Muscle of leg (tissue), 11 donors: ENCODE results near the gene ZCCHC10. TPM values are rescaled to one million over a fixed set of nuclear protein-coding genes. Genes with fewer than 3 reads are reported as not detected.
A peak's percentile ranks its signal among the peaks of the same experiment; 100 is the strongest.

Experiments
- DNase-seq: peaks from one replicate; pipeline ENCODE4 v3.0.0; 2013
- H3K27ac ChIP-seq: one replicate; pipeline ENCODE4 v1.5.1; 2013; ENCODE audit warnings: mild to moderate bottlenecking, low read length, control low read depth
- H3K27me3 ChIP-seq: one replicate; pipeline ENCODE4 v1.6.1; 2013; ENCODE audit warnings: low read length; ENCODE audit not compliant: control insufficient read depth, insufficient read depth
- H3K36me3 ChIP-seq: one replicate; pipeline ENCODE4 v1.6.1; 2013; ENCODE audit warnings: low read length; ENCODE audit not compliant: control insufficient read depth, insufficient read depth
- H3K4me1 ChIP-seq: one replicate; pipeline ENCODE4 v1.6.1; 2013; ENCODE audit warnings: low read length; ENCODE audit not compliant: control insufficient read depth, insufficient read depth
- H3K4me3 ChIP-seq: one replicate; pipeline ENCODE4 v1.5.1; 2013; ENCODE audit warnings: low read length, control low read depth
- H3K9me3 ChIP-seq: replicated peaks from 2 replicates; pipeline ENCODE4 v1.6.1; 2013; ENCODE audit warnings: low read depth, low read length; ENCODE audit not compliant: control insufficient read depth
- WGBS: methylation state at CpG from one replicate; pipeline ENCODE4 v1.1.5; 2013; ENCODE audit warnings: missing lambda C conversion rate; ENCODE audit not compliant: insufficient coverage; 5-methylcytosine and 5-hydroxymethylcytosine counted together
- polyA plus RNA-seq, 8 donors: library from polyadenylated mRNA; unstranded; fragments of 120-200 nt; gene quantifications; one replicate each; pipeline versions ENCODE4 v1.2.1 to v1.2.3, GENCODE V29; 2013; ENCODE audit warnings: inconsistent platforms in 1 of 8, low replicate concordance in 1 of 8; ENCODE audit not compliant: insufficient read length in 8 of 8, insufficient read depth in 1 of 8
- total RNA-seq: library from RNA; stranded (reverse); fragments of 120-200 nt; gene quantifications from one replicate; pipeline ENCODE4 v1.2.4, GENCODE V29; 2013

The ZCCHC10 gene
- total and polyA plus RNA-seq, 9 donors, result 11.6 to 28.0 (median 22.6) TPM

DNA sequence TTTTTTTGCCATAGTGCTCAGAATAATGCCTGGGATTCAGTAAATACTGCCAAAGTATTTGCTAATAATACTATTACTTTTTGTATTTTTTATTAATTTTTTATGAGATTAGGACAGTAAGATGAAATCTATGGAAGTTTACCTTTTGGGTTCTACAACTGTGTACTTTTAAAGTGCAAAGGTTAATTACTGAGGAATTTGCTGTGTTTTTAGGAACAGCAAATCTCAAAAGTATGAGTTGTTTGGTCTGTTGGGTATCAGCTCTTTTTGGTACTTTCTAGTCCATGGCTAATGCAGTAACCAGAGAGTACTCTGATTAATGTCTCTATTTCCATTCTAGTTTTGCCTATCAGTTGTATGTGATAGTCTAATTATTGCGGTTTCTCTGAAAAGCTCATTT, 30.5 kb upstream of the ZCCHC10 start:
- no peak overlapping the region for H3K4me3 ChIP-seq
- no peaks in the 10 kb centered on the region for H3K9me3 ChIP-seq
- H3K27ac ChIP-seq, result no peak overlapping the region
- no peaks in the 10 kb centered on the region for H3K27me3 ChIP-seq
- WGBS, result no CpG with 5 or more reads among the region's 1 CpG
- H3K4me1 ChIP-seq, result peaks cover 10% of the 10 kb centered on the region
- H3K36me3 ChIP-seq, result no peaks in the 10 kb centered on the region
- DNase-seq, result no peak

DNA sequence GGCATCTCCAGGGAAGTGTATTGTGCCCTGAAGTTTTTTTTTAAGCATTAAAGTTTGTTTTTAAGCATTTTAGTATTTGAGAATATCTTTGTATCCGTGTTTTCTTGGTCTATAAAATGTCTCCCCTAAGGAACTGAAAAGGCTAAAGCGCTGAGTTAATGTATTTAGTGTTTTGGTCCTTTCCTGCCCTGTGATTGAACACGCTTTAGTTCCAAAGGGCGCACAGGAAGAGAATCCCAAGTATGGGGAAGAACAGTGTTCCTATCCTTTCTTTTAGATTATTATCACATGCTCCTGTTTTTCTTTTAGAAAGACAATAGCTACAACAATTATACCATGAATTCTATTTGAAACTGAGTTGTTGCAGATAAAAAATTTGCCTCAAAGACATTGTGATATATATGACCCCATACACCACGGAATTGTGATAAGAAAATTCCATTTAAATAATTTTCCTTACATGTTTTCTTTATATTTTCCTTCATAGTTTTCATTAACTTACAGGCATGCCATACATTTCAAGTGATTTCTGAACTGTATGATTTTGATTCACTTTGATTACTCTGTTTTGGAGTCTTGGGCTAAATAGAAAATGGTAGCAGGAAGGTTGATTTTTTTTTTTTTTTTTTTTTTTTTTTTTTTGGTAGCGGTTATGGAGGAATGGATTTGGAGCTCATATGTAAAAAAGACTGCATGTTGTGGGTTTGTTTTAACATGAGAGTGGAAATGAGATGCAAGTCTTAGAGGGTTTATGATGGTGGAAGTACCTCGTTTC, 28.5 kb upstream of the ZCCHC10 start:
- H3K4me1 ChIP-seq, result peaks cover 21% of the 10 kb centered on the region
- H3K36me3 ChIP-seq, result no peaks in the 10 kb centered on the region
- no peak for DNase-seq
- no peaks in the 10 kb centered on the region for H3K9me3 ChIP-seq
- no peak overlapping the region for H3K4me3 ChIP-seq
- no peak overlapping the region for H3K27ac ChIP-seq
- no CpG with 5 or more reads among the region's 7 CpGs for WGBS
- H3K27me3 ChIP-seq, result no peaks in the 10 kb centered on the region

DNA sequence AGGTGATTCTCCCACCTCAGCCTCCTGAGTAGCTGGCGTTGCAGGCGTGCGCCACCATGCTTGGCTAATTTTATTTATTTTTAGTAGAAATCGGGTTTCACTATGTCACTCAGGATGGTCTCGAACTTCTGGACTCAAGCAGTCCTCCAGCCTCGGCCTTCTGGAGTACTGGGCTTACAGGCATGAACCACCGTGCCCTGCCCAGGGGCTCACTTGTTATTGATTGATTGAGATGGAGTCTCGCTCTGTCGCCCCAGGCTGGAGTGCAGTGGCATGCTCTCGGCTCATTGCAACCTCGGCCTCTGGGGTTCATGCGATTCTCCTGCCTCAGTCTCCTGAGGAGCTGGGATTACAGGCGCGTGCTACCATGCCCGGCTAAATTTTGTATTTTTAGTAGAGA, 27.1 kb upstream of the ZCCHC10 start:
- H3K4me3 ChIP-seq, result peak overlapping the region; percentile 91
- H3K9me3 ChIP-seq, result no peaks in the 10 kb centered on the region
- H3K4me1 ChIP-seq, result peaks cover 21% of the 10 kb centered on the region
- DNase-seq, result no peak
- H3K36me3 ChIP-seq, result no peaks in the 10 kb centered on the region
- H3K27me3 ChIP-seq, result no peaks in the 10 kb centered on the region
- WGBS, result 94% methylated on average over 11 of the region's 15 CpGs
- H3K27ac ChIP-seq, result no peak overlapping the region

DNA sequence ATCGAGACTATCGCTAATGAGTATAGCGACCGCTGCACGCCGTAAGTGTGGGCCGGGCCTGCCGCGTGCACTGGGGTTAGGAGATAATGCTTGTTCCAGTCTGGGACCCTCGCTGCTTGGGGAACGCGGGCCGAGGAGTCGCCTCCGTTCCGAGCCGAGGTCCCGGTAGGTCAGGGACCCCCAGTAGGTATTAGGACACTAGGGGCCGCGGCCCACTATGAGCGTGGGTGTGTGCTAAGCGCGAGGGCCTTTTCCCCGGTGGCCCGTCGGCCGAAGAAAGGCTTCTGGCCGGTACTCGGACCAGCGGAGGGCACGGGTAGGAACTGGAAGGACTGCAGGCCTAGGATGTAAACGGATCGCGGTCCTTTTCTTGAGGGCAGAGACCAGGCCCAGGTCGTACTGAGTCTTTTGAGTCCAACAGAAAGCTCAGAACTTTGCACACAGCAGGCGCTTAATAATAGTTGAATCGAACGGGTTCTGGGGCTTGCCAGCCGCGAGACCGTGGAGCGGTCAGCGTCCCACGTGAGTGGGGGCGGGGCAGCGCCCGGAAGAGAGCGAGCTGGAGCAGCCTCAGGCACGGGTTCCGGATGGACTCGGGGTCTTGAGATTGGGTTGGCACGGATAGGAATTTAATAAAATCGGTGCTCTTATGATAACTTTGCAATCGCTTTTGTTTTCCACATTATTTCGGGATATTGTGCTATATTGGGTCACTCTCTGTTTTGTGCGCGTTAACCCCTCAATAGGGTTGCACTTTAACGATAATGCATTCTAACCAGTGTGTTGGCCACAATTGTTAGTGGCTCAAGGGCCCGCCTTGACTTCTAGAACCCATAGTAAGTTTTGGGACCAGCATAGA, 26.2 kb upstream of the ZCCHC10 start:
- Histone ChIP-seq H3K9me3 (no peaks in the 10 kb centered on the region), H3K36me3 (no peaks in the 10 kb centered on the region), H3K27ac (peak overlapping the region; percentile 99), H3K4me3 (peak overlapping the region; percentile 91), H3K27me3 (no peaks in the 10 kb centered on the region), H3K4me1 (peaks cover 21% of the 10 kb centered on the region)
- WGBS, result under 1% methylated on average over 58 of the region's 59 CpGs
- peak; percentile 62 for DNase-seq

DNA sequence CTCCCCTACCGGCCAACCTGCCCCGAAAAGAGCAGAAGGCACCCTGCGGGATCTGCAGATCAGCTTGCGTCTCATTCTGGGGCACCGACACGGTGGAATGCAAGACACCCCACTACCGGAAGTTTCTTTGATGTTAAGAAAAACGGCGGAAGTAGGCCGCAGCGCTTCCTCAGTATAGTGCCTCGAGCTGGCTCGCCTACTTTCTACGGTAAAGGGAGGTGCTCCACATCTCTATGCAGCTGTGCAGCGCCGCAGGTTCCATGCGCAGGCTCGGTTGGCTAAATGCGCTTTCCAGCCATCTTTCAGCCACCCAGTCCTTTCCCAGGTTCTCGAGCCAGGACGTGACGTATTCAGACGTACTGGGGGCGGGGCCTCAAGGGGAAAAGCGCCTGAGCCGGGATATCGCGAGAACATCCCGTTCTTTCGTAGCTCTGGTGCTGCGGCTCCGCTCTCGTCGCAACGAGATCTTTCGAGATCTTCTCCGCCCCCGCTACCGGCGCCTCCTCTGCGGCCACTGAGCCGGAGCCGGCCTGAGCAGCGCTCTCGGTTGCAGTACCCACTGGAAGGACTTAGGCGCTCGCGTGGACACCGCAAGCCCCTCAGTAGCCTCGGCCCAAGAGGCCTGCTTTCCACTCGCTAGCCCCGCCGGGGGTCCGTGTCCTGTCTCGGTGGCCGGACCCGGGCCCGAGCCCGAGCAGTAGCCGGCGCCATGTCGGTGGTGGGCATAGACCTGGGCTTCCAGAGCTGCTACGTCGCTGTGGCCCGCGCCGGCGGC, 25.4 kb upstream of the ZCCHC10 start, which contains the start of gene HSPA4:
TSS of gene HSPA4 (plus strand) at position 472 of the 775 bp plus-strand sequence. CDS start at position 710, 238 bp downstream.
- no peaks in the 10 kb centered on the region for H3K36me3 ChIP-seq
- H3K4me3 ChIP-seq, result peak within 1 kb of the TSS; percentile 91
- peak; percentile 99 for DNase-seq
- under 1% methylated on average over 68 of the region's 68 CpGs for WGBS
- peaks cover 21% of the 10 kb centered on the region for H3K4me1 ChIP-seq
- no peaks in the 10 kb centered on the region for H3K9me3 ChIP-seq
- H3K27me3 ChIP-seq, result no peaks in the 10 kb centered on the region
- peak within 1 kb of the TSS; percentile 99 for H3K27ac ChIP-seq

GRCh38 chr5:133051061-133051541, 24.8 kb upstream of the ZCCHC10 start:
- DNase-seq, result no peak
- no peaks in the 10 kb centered on the region for H3K36me3 ChIP-seq
- peak overlapping the region; percentile 91 for H3K4me3 ChIP-seq
- H3K9me3 ChIP-seq, result no peaks in the 10 kb centered on the region
- peaks cover 21% of the 10 kb centered on the region for H3K4me1 ChIP-seq
- peak overlapping the region; percentile 99 for H3K27ac ChIP-seq
- 2% methylated on average over 11 of the region's 15 CpGs for WGBS
- H3K27me3 ChIP-seq, result no peaks in the 10 kb centered on the region

- no CpG with 5 or more reads among the region's 4 CpGs for WGBS
- H3K4me3 ChIP-seq, result peak overlapping the region; percentile 91
- H3K27me3 ChIP-seq, result no peaks in the 10 kb centered on the region
- no peak for DNase-seq
- H3K27ac ChIP-seq, result peak overlapping the region; percentile 99
- no peaks in the 10 kb centered on the region for H3K9me3 ChIP-seq
- H3K36me3 ChIP-seq, result no peaks in the 10 kb centered on the region
- H3K4me1 ChIP-seq, result peaks cover 21% of the 10 kb centered on the region
Measured at GRCh38 chr5:133050521-133050920, 24.2 kb upstream of the ZCCHC10 start.

GRCh38 chr5:133049726-133050048, 23.3 kb upstream of the ZCCHC10 start:
- Histone ChIP-seq H3K4me3 (no peak overlapping the region), H3K27me3 (no peaks in the 10 kb centered on the region), H3K4me1 (peaks cover 21% of the 10 kb centered on the region), H3K36me3 (no peaks in the 10 kb centered on the region), H3K27ac (peak overlapping the region; percentile 67), H3K9me3 (no peaks in the 10 kb centered on the region)
- no peak for DNase-seq
- 40% methylated on average over 1 of the region's 1 CpG for WGBS

DNA sequence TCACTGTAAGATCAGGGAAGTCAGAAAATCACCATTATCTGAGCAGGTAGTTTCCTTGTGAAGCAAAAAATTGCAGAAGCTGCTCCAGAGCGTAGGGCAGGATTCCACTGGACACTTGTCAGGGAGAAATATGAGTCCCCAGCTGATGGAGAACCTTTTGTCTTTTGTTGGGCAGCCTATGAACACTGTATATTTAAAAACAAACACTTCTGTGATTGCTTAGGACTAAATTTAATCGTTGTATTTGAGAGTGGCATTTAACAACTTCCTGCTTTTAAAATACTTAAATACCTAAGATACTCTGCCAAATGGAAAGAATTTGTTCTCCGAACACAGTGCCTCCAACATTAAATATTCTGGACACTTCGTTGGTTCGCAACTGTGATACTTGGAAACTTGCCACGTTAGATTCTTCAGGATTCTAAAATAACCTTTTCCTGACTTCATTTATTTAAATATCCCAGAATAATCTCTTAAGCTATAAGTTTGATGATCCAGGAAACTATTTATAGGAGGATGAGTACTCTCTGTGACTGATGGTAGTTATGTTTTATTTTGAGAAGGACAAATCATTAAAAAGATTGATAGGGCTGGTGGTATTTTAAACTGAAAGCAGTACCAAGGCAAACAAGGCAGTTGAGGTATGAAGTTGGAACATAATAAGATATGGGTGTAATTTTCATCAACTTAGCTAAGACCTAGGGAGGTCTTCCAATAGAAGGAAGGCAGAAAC, 22.8 kb upstream of the ZCCHC10 start:
- no peaks in the 10 kb centered on the region for H3K27me3 ChIP-seq
- peaks cover 21% of the 10 kb centered on the region for H3K4me1 ChIP-seq
- 20% methylated on average over 1 of the region's 6 CpGs for WGBS
- H3K27ac ChIP-seq, result peak overlapping the region; percentile 67
- peak; percentile 48 for DNase-seq
- H3K4me3 ChIP-seq, result no peak overlapping the region
- no peaks in the 10 kb centered on the region for H3K36me3 ChIP-seq
- no peaks in the 10 kb centered on the region for H3K9me3 ChIP-seq
